Astrocyte (in vitro differentiated cells and primary cell): Measurements from ENCODE around the gene TSHB. TPM values are rescaled to one million over a fixed set of nuclear protein-coding genes. Genes with fewer than 3 reads are reported as not detected.

Experiments
- DNase-seq: peaks from one replicate; pipeline ENCODE4 v3.0.0-alpha.2; 2010; ENCODE audit warnings: low read depth
- FAIRE-seq: peaks from 2 replicates; lab custom pipeline; 2011; peaks lifted over from hg19 to GRCh38; lab: Jason Lieb, UNC
- H2AFZ ChIP-seq: 2 replicates; pipeline ENCODE4 v1.6.0; 2012; ENCODE audit warnings: low read depth, low read length, inconsistent platforms
- H3K27ac ChIP-seq: 2 replicates; pipeline ENCODE4 v1.5.1; 2011; ENCODE audit warnings: low read depth, low read length, inconsistent platforms
- H3K27me3 ChIP-seq: 2 replicates; pipeline ENCODE4 v1.6.0; 2011; ENCODE audit warnings: low read length, inconsistent platforms; ENCODE audit not compliant: insufficient read depth
- H3K36me3 ChIP-seq: 2 replicates; pipeline ENCODE4 v1.5.1; 2011; ENCODE audit warnings: low read length, inconsistent platforms; ENCODE audit not compliant: insufficient read depth
- H3K4me1 ChIP-seq: 2 replicates; pipeline ENCODE4 v1.5.1; 2011; ENCODE audit warnings: low read length, inconsistent platforms; ENCODE audit not compliant: insufficient read depth
- H3K4me2 ChIP-seq: 2 replicates; pipeline ENCODE4 v1.6.0; 2012; ENCODE audit warnings: low read length, inconsistent platforms
- H3K4me3 ChIP-seq: 2 replicates; pipeline ENCODE4 v1.5.1; 2011; ENCODE audit warnings: low read depth, mild to moderate bottlenecking, low read length, inconsistent platforms; ENCODE audit not compliant: insufficient read depth
- H3K79me2 ChIP-seq: 2 replicates; pipeline ENCODE4 v1.6.0; 2012; ENCODE audit warnings: mild to moderate bottlenecking, low read length, inconsistent platforms; ENCODE audit not compliant: insufficient read depth
- H3K9ac ChIP-seq: 2 replicates; pipeline ENCODE4 v1.6.0; 2012; ENCODE audit warnings: mild to moderate bottlenecking, low read length, inconsistent platforms
- H3K9me3 ChIP-seq: 2 replicates; pipeline ENCODE4 v1.5.1; 2012; ENCODE audit warnings: low read depth, mild to moderate bottlenecking, low read length, inconsistent platforms; ENCODE audit not compliant: insufficient read depth
- H4K20me1 ChIP-seq: 2 replicates; pipeline ENCODE4 v1.6.0; 2012; ENCODE audit warnings: low read length, inconsistent platforms; ENCODE audit not compliant: insufficient read depth
- H3K27ac Mint-ChIP-seq: one replicate; pipeline ENCODE4 v1.8.0; 2021; ENCODE audit warnings: mild to moderate bottlenecking, mixed read lengths; ENCODE audit not compliant: unreplicated experiment
- H3K27me3 Mint-ChIP-seq: one replicate; pipeline ENCODE4 v1.8.0; 2021; ENCODE audit warnings: low read depth, mixed read lengths; ENCODE audit not compliant: unreplicated experiment
- H3K36me3 Mint-ChIP-seq: one replicate; pipeline ENCODE4 v1.8.0; 2021; ENCODE audit warnings: low read depth, mixed read lengths; ENCODE audit not compliant: unreplicated experiment
- H3K4me1 Mint-ChIP-seq: one replicate; pipeline ENCODE4 v1.8.0; 2021; ENCODE audit warnings: low read depth, mixed read lengths; ENCODE audit not compliant: unreplicated experiment
- H3K4me3 Mint-ChIP-seq: one replicate; pipeline ENCODE4 v1.8.0; 2021; ENCODE audit warnings: mild to moderate bottlenecking, moderate library complexity, mixed read lengths; ENCODE audit not compliant: unreplicated experiment
- H3K9me3 Mint-ChIP-seq: one replicate; pipeline ENCODE4 v1.8.0; 2021; ENCODE audit warnings: mild to moderate bottlenecking, mixed read lengths; ENCODE audit not compliant: unreplicated experiment
- EZH2 ChIP-seq: IDR thresholded peaks from 2 replicates; pipeline ENCODE4 v1.6.1; 2012; ENCODE audit warnings: mild to moderate bottlenecking, low read length, inconsistent platforms; ENCODE audit not compliant: insufficient read depth
- total RNA-seq: library from RNA; stranded (reverse); gene quantifications from 2 replicates; pipeline ENCODE4 v1.2.1, GENCODE V29; 2021
- TF ChIP-seq, protein P1 (sequence below): IDR thresholded peaks from 2 replicates; pipeline ENCODE4 v1.5.1; 2011; ENCODE audit warnings: low read depth, mild to moderate bottlenecking, inconsistent platforms, low read length, moderate library complexity; ENCODE audit not compliant: insufficient read depth

TSHB gene
- total RNA-seq, 1 donor from 2014 or later, result not detected

DNA sequence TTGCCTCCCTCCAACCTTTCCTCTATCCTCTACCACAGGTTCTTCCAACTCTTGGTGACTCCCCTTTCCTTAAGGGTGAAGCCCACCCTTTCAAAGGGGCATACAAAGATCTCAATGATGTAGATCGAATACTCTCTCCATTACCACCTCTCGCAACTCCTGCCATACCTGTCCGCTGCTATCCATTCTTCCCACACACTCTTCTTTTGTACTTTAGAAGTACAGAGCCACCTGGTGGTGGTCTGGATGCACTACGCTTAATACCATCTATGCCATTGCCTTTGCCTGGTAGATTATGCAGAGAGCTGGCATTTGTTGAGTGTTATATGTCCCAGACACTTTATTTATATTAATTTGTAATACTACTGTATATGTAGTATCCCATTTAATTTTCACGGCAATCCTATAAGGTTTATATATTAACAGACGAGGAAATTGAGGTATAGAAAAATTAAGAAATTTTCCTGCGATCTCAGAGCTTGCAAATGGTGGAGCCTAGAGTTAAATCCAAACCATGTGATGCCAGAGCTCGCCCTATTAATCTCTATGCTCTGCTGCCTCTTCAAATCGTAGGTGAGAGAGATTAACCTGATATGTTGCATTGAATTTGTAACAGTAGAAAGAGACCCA, 22.9 kb downstream of the TSHB start:
- H3K9me3 Mint-ChIP-seq, result no peaks in the 10 kb centered on the region
- peak; percentile 13 for DNase-seq
- H3K27me3 Mint-ChIP-seq, result peaks cover 1% of the 10 kb centered on the region
- H2AFZ ChIP-seq, result no peak overlapping the region
- H3K9ac ChIP-seq, result no peak overlapping the region
- no peak overlapping the region for H3K4me2 ChIP-seq
- peaks cover 2% of the 10 kb centered on the region for H3K4me1 Mint-ChIP-seq
- H3K36me3 ChIP-seq, result no peaks in the 10 kb centered on the region
- no peak overlapping the region for H3K4me3 Mint-ChIP-seq
- no peak for TF ChIP-seq EZH2
- TF ChIP-seq, protein P1, sequence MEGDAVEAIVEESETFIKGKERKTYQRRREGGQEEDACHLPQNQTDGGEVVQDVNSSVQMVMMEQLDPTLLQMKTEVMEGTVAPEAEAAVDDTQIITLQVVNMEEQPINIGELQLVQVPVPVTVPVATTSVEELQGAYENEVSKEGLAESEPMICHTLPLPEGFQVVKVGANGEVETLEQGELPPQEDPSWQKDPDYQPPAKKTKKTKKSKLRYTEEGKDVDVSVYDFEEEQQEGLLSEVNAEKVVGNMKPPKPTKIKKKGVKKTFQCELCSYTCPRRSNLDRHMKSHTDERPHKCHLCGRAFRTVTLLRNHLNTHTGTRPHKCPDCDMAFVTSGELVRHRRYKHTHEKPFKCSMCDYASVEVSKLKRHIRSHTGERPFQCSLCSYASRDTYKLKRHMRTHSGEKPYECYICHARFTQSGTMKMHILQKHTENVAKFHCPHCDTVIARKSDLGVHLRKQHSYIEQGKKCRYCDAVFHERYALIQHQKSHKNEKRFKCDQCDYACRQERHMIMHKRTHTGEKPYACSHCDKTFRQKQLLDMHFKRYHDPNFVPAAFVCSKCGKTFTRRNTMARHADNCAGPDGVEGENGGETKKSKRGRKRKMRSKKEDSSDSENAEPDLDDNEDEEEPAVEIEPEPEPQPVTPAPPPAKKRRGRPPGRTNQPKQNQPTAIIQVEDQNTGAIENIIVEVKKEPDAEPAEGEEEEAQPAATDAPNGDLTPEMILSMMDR, result peak; percentile 92
- H3K27me3 ChIP-seq, result no peaks in the 10 kb centered on the region
- no peak for FAIRE-seq
- H3K4me3 ChIP-seq, result no peak overlapping the region
- H3K9me3 ChIP-seq, result no peaks in the 10 kb centered on the region
- no peaks in the 10 kb centered on the region for H3K79me2 ChIP-seq
- no peaks in the 10 kb centered on the region for H3K36me3 Mint-ChIP-seq
- H3K4me1 ChIP-seq, result peaks cover 4% of the 10 kb centered on the region
- H4K20me1 ChIP-seq, result no peaks in the 10 kb centered on the region
- H3K27ac ChIP-seq, result no peak overlapping the region
- no peak overlapping the region for H3K27ac Mint-ChIP-seq

DNA sequence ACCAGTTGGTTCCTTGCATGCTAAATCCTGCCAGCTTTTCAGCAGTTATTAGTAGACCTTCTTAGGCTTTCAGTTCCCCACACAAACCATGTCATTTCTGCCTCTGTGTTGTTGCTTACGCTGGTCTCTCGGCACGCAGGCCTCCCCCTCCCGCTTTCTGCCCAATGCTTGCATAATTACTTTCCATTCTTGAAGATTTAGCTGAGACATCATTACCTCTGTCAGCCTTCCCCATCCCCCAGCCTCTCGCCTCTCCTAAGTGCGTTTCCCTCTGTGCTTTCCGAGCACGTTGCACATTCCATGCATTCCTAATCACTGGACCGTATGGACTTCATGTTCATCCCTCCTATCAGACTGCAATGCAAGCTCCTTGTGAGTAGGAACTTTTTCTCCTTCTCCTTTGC, 26.8 kb downstream of the TSHB start:
- peak overlapping the region; percentile 35 for H3K9ac ChIP-seq
- peak overlapping the region; percentile 14 for H2AFZ ChIP-seq
- no peaks in the 10 kb centered on the region for H3K36me3 ChIP-seq
- H3K4me1 ChIP-seq, result peaks cover 4% of the 10 kb centered on the region
- peak overlapping the region; percentile 72 for H3K4me2 ChIP-seq
- H3K27me3 Mint-ChIP-seq, result peaks cover 1% of the 10 kb centered on the region
- H3K4me3 Mint-ChIP-seq, result no peak overlapping the region
- H3K4me1 Mint-ChIP-seq, result peaks cover 9% of the 10 kb centered on the region
- H4K20me1 ChIP-seq, result no peaks in the 10 kb centered on the region
- peak overlapping the region; percentile 27 for H3K4me3 ChIP-seq
- DNase-seq (peak; percentile 84), FAIRE-seq (no peak)
- peaks cover 5% of the 10 kb centered on the region for H3K36me3 Mint-ChIP-seq
- no peaks in the 10 kb centered on the region for H3K27me3 ChIP-seq
- H3K9me3 ChIP-seq, result no peaks in the 10 kb centered on the region
- H3K9me3 Mint-ChIP-seq, result no peaks in the 10 kb centered on the region
- TF ChIP-seq EZH2, result no peak
- TF ChIP-seq, protein P1, result no peak
- no peak overlapping the region for H3K27ac Mint-ChIP-seq
- no peak overlapping the region for H3K27ac ChIP-seq
- no peaks in the 10 kb centered on the region for H3K79me2 ChIP-seq

DNA sequence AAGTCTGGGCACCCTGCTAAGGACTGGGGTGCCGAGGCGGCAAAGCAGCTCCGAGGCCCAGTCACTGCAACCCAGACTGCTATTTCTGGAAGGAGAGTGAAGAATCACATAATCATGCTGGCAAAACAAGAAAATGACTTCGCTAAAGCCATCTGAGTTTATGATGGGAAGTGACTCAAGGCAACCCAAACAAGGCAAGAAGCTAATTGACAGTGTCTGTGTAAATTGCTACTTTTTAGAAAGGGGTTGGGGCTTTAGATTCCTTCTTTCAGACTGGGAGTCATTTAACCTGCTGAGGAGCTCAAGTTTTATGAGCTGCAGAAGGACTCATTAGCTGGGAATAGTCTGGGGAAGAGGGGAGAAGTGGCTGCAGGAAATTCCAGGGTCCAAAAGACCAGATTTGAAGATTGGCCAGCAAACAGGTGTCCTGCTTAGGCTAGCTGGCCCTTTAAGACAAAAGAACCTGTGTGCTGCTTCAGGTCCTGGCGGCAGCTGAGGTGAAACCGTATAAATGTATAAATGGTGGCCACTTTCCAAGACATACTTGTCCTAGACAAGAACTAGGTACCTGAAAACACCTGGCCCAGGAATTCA, 28.1 kb downstream of the TSHB start:
- Histone ChIP-seq H3K4me3 (no peak overlapping the region), H3K36me3 (no peaks in the 10 kb centered on the region), H3K4me2 (no peak overlapping the region), H4K20me1 (no peaks in the 10 kb centered on the region), H3K79me2 (no peaks in the 10 kb centered on the region), H3K4me1 (peaks cover 12% of the 10 kb centered on the region), H2AFZ (no peak overlapping the region), H3K27ac (no peak overlapping the region), H3K27me3 (no peaks in the 10 kb centered on the region), H3K9ac (no peak overlapping the region), H3K9me3 (no peaks in the 10 kb centered on the region)
- Mint-ChIP-seq H3K36me3 (peaks cover 5% of the 10 kb centered on the region), H3K4me3 (no peak overlapping the region), H3K27ac (no peak overlapping the region), H3K4me1 (peaks cover 18% of the 10 kb centered on the region), H3K9me3 (no peaks in the 10 kb centered on the region), H3K27me3 (no peaks in the 10 kb centered on the region)
- TF ChIP-seq, protein P1, result no peak
- no peak for TF ChIP-seq EZH2
- no peak for FAIRE-seq
- no peak for DNase-seq
